Epithelial cell of esophagus (primary cell): ENCODE measurements around the gene SLC2A9.
A peak's percentile ranks its signal among the peaks of the same experiment; 100 is the strongest.

Experiments
- DNase-seq: peaks from one replicate; pipeline ENCODE4 v3.0.0; 2010; ENCODE audit warnings: low read depth
- H3K4me3 ChIP-seq: 2 replicates; pipeline ENCODE4 v1.5.1; 2011; ENCODE audit warnings: mild to moderate bottlenecking, low read length, control low read depth
- TF ChIP-seq, protein P1 (sequence below): IDR thresholded peaks from 2 replicates; pipeline ENCODE4 v1.5.1; 2011; ENCODE audit warnings: low read depth, mild to moderate bottlenecking, low read length, control low read depth, inconsistent platforms; ENCODE audit not compliant: insufficient read depth; ENCODE audit errors: missing control alignments

The SLC2A9 gene

DNA sequence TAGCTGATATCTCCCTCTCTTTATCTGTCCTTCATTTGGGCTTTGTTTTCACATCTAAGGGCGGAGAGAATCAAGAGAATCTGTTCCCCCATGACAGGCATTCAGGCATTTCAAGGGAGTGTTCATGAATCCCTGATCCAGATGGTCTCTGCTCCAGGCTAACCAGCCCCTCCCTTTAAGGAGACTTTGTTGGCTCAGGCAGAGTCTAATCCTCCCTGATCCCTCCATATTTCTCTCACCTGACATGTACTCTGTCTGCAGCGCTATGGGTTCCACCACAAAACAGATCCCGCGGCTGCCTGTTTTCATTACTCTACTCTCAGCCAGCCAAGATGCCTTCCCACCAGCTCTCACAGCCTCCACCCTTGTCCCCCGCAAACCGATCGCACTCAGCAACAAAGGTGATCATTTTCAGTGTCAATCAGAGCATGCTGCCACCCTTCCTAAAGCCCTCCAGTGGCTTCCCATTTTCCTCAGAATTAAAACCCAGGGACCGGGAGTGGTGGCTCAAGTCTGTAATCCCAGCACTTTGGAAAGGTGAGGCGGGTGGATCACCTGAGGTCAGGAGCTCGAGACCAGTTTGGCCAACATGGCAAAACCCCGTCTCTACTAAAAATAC is 30.3 kb upstream of the SLC2A9 start:
- no peak for DNase-seq
- TF ChIP-seq, protein P1, sequence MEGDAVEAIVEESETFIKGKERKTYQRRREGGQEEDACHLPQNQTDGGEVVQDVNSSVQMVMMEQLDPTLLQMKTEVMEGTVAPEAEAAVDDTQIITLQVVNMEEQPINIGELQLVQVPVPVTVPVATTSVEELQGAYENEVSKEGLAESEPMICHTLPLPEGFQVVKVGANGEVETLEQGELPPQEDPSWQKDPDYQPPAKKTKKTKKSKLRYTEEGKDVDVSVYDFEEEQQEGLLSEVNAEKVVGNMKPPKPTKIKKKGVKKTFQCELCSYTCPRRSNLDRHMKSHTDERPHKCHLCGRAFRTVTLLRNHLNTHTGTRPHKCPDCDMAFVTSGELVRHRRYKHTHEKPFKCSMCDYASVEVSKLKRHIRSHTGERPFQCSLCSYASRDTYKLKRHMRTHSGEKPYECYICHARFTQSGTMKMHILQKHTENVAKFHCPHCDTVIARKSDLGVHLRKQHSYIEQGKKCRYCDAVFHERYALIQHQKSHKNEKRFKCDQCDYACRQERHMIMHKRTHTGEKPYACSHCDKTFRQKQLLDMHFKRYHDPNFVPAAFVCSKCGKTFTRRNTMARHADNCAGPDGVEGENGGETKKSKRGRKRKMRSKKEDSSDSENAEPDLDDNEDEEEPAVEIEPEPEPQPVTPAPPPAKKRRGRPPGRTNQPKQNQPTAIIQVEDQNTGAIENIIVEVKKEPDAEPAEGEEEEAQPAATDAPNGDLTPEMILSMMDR, result no peak
- no peak overlapping the region for H3K4me3 ChIP-seq

DNA sequence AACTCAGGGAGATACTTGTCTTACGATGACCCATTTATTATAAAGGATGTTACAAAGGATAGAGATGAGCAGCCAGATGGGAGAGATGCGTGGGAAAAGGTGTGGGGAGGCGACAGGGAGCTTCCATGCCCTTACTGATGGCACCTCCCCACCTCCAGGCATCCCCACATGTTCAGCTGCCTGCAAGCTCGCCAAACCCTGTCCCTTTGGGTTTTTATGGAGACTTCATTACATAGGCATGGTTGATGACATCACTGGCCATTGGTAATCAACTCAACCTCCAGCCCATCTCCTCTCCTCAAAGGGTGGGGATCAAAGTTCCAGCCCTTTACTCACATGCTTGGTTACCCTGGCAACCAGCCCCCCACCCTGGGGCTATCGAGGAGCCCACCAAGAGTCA is 29.4 kb upstream of the SLC2A9 start:
- H3K4me3 ChIP-seq, result no peak overlapping the region
- TF ChIP-seq, protein P1, result no peak

DNA sequence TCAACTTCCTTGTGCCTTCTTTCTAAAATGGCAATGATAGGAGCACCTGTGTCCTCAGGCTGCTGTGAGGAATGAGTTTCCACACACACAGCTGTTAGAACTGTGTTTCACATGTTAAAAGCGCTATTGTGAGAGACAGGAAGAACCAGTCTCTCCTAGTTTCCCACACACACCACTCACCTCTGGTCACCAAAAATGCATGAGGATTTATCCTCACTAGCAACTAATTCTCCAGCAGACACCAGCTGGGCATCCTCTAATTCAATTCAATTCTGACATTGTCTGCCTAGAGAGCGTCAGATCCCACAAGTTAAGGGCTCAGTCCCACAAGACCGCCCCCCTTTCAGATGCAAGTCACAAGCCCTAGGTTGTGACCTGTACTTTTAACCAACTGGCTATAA is 29.0 kb upstream of the SLC2A9 start:
- peak; percentile 88 for DNase-seq
- no peak overlapping the region for H3K4me3 ChIP-seq
- TF ChIP-seq, protein P1, result no peak

More for the DNA sequence above, 29.4 kb upstream of the SLC2A9 start:
- no peak for DNase-seq

DNA sequence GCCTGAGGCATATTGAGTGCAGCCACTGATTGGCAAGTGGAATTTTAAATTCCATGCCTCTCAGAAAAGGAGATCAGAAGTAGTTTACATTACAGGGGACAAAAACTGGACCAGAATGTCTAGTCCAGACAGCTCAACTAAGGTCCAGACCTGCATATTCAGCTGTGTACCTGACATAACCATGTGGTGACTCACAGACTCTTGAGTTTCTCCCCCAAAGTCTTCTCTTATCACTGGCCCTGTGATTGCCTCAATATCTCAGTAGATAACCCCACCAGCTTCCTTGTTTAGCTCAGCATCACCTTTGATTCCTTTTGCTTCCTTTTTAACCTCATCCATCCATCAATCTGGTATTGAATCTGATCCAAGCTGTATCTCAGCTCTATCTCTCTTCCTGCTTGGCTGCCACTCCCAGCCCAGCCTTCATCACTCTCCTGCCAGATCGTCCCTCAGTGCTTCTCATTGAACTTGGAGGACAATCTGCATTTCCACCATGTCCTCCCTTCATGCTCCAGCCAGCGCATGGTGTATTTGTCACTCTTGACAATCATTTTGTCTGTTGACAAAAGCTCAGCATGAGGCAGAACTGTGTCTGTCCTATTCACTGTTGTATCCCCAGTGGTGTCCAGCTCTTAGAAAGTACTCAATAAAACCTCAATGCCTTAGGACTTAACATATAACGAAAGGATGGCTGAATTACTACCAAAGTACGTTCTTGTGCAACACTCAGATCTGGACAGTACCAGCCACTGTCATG is 27.8 kb upstream of the SLC2A9 start:
- TF ChIP-seq, protein P1, result no peak
- peak; percentile 71 for DNase-seq
- no peak overlapping the region for H3K4me3 ChIP-seq

DNA sequence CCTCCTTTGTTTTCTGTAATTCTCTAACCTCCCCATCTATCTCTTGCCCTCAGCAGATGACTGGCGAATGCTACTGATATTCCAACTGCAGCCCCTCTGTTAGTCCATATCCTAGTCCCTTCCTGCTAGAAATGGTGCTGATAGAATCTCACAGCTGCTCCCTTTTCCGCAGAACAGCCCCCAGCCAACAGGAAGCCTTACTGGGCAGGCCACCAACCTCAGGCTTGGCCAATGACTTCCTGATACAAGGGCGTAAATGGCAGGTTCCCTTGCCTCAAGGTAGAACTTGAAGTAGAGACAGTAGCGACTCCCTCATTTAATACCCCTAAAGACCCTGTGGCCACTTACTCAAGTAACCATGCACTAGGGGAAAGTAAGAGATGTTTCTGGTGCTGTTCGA is 26.7 kb upstream of the SLC2A9 start:
- TF ChIP-seq, protein P1, result no peak
- H3K4me3 ChIP-seq, result no peak overlapping the region
- no peak for DNase-seq

DNA sequence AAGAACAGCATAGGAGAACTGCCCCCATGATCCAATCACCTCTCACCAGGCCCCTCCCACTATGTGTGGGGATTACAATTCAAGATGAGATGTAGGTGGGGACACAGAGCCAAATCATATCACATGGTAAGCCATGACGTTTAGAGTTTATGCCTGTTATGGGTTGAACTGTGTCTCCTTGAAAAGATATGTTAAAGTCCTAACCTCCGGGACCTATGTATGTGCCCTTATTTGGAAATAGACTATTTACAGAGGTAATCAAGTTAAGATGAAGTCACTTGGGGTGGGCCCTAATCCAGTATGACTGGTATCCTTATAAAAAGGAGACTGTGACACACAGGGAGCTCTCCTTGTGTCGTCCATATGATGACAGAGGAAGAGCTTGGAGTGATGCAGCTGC is 25.2 kb upstream of the SLC2A9 start:
- no peak overlapping the region for H3K4me3 ChIP-seq
- TF ChIP-seq, protein P1, result no peak
- DNase-seq, result no peak
